Measurements from ENCODE around the gene USO1.
A peak's percentile ranks its signal among the peaks of the same experiment; 100 is the strongest.
"Not testable (repeated sequence)": the region's sequence is repeated elsewhere in the genome, so short reads cannot be mapped to it uniquely, and the experiment has no call there.

The USO1 gene

GRCh38 chr4:75714011-75714410 is 10.4 kb upstream of the USO1 start:
- no peak for DNase-seq

GRCh38 chr4:75714704-75715103 is 9.7 kb upstream of the USO1 start:
- DNase-seq: no peak

- no peak for DNase-seq
Measured at GRCh38 chr4:75715105-75715799, 9.1 kb upstream of the USO1 start.

- DNase-seq: not testable (repeated sequence)
Measured at GRCh38 chr4:75716054-75716453, 8.3 kb upstream of the USO1 start.

- DNase-seq: peak in 1 of 2 experiments; percentile 32
Measured at GRCh38 chr4:75717408-75717807, 7.0 kb upstream of the USO1 start.

- no peak for DNase-seq
Measured at GRCh38 chr4:75718529-75718928, 5.8 kb upstream of the USO1 start.

- DNase-seq: no peak
Measured at GRCh38 chr4:75722417-75722816, 2.0 kb upstream of the USO1 start.

GRCh38 chr4:75723163-75724065 is 963 bp upstream of the USO1 start:
- DNase-seq: peak; percentile 9 to 29

- DNase-seq: peak in 1 of 2 experiments; percentile 51
Measured at GRCh38 chr4:75724867-75725724, 719 bp downstream of the USO1 start.

- DNase-seq: not testable (repeated sequence)
Measured at GRCh38 chr4:75725942-75726538, 1.7 kb downstream of the USO1 start.

GRCh38 chr4:75726577-75726976 is 2.2 kb downstream of the USO1 start:
- peak in 1 of 2 experiments; percentile 4 for DNase-seq

GRCh38 chr4:75727073-75727472 is 2.7 kb downstream of the USO1 start:
- DNase-seq: no peak

GRCh38 chr4:75729836-75730235 is 5.5 kb downstream of the USO1 start:
- DNase-seq: no peak

GRCh38 chr4:75733369-75733768 is 9.0 kb downstream of the USO1 start:
- no peak for DNase-seq

GRCh38 chr4:75735525-75735924 is 11.1 kb downstream of the USO1 start:
- no peak for DNase-seq

- DNase-seq: no peak
Measured at GRCh38 chr4:75736862-75737261, 12.5 kb downstream of the USO1 start.

GRCh38 chr4:75737398-75737797 is 13.0 kb downstream of the USO1 start:
- DNase-seq: no peak

GRCh38 chr4:75741027-75741426 is 16.6 kb downstream of the USO1 start:
- no peak for DNase-seq

- DNase-seq: no peak
Measured at GRCh38 chr4:75742451-75742850, 18.1 kb downstream of the USO1 start.

GRCh38 chr4:75745161-75745560 is 20.8 kb downstream of the USO1 start:
- no peak for DNase-seq

- no peak for DNase-seq
Measured at GRCh38 chr4:75745721-75746199, 21.4 kb downstream of the USO1 start.

- DNase-seq: no peak
Measured at GRCh38 chr4:75752637-75753036, 28.3 kb downstream of the USO1 start.

- DNase-seq: no peak
Measured at GRCh38 chr4:75769036-75769435, 44.7 kb downstream of the USO1 start.
